Right lobe of liver (tissue), 6 donors: ENCODE measurements around the gene KIR2DL1. TPM values are rescaled to one million over a fixed set of nuclear protein-coding genes. Genes with fewer than 3 reads are reported as not detected.
A peak's percentile ranks its signal among the peaks of the same experiment; 100 is the strongest.

Experiments
- ATAC-seq, 4 donors: fragments of 200-7000 bp; cut with Tn5 transposase; one replicate each; pipeline ENCODE4 v1.9.1; 2020; ENCODE audit warnings: mild to moderate bottlenecking in 4 of 4, moderate library complexity in 4 of 4
- DNase-seq, 3 donors: peaks; one replicate each; pipeline ENCODE4 v3.0.0-alpha.2; 2020
- H3K27ac ChIP-seq, 3 donors: fragments of 200-600 bp; one replicate each; pipeline ENCODE4 v1.8.0; 2022
- H3K27me3 ChIP-seq, 2 donors: fragments of 200-600 bp; one replicate each; pipeline ENCODE4 v1.8.0; 2022
- H3K36me3 ChIP-seq, 4 donors: fragments of 200-600 bp; sonication (generic) in 1 of 4; one replicate each; pipeline versions ENCODE4 v1.5.1 to v1.8.0; 2017 to 2022; ENCODE audit warnings: control low read depth in 1 of 4
- H3K4me1 ChIP-seq, 4 donors: fragments of 200-600 bp; sonication (generic) in 1 of 4; one replicate each; pipeline versions ENCODE4 v1.5.1 to v1.8.0; 2017 to 2022; ENCODE audit warnings: control low read depth in 1 of 4
- H3K4me3 ChIP-seq, 3 donors: fragments of 200-600 bp; one replicate each; pipeline ENCODE4 v1.8.0; 2022
- H3K9me3 ChIP-seq, 4 donors: fragments of 200-600 bp; sonication (generic) in 1 of 4; one replicate each; pipeline versions ENCODE4 v1.5.1 to v1.8.0; 2017 to 2022; ENCODE audit warnings: control low read depth in 1 of 4
- CTCF ChIP-seq, 4 donors: fragments of 200-600 bp in 3 of 4; fragments of 450-650 bp in 1 of 4; IDR thresholded peaks; one replicate each; pipeline versions ENCODE4 v1.5.1 to v1.8.0; 2016 to 2022; ENCODE audit warnings: antibody characterized with exemption in 4 of 4, mild to moderate bottlenecking in 2 of 4
- POLR2A ChIP-seq: fragments of 450-650 bp; IDR thresholded peaks from one replicate; pipeline ENCODE4 v1.6.1; 2017; ENCODE audit warnings: antibody characterized with exemption, mild to moderate bottlenecking
- WGBS: methylation state at CpG from one replicate; pipeline ENCODE4 v1.1.6; 2018; ENCODE audit warnings: low coverage, low lambda C conversion rate; ENCODE audit not compliant: insufficient coverage; ENCODE audit errors: missing lambda C conversion rate; 5-methylcytosine and 5-hydroxymethylcytosine counted together
- intact Hi-C, 2 donors: fragments of 100-400 bp; cut with DNase I; formaldehyde crosslinking; loops; one replicate each; pipeline versions ENCODE4 v1.11.2 to v1.14.1; 2022
- total RNA-seq, 6 experiments: library from RNA; depleted of rRNA in 2 of 6; stranded (reverse); fragments of >200 nt in 2 of 6; fragmentation: NEBNext Ultra II Directional in 3 of 6; extraction: Animal tissue kit (Norgen Biotek cat#: 25700) in 3 of 6; gene quantifications; one replicate each; pipeline versions ENCODE4 v1.1.0 to v1.2.4, GENCODE V29; 2016 to 2023
- donor health status: DM: no; HTN: yes; CAD: no.
- donor health status: DM: no; HTN: no; CAD: no.
- donor health status: DM: no; HTN: no; CAD: no.
- donor health status: DM: no; HTN: yes; CAD: no.
- donor health status: DM: no; HTN: yes; CAD: no.

KIR2DL1 gene
- total RNA-seq, 6 experiments from 2014 or later, result 0.18 TPM; not detected in 5

DNA sequence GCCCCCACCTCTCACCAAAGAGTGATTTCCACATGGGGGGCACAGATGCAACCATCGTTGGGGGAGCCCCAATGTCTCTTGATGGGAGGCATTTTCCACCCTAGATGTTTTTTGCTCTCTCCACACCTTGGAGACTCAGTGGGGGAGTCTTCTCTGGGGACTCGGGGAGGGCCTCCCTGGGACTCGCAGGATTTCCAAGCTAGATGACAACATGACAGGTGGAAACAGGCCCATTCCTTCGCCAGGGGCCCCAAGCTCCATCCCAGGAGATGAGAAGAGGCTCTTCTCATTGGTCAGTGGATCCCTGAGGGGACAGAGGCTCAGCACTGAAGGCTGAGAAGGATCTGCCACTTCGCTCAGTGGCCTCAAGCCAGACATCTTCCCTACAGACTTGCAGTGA is 21.1 kb downstream of the KIR2DL1 start:
- H3K27me3 ChIP-seq, result no peaks in the 10 kb centered on the region
- no peak overlapping the region for H3K27ac ChIP-seq
- TF ChIP-seq CTCF (IDR thresholded peaks at IDR 0.05), result no peak
- TF ChIP-seq POLR2A, result no peak
- WGBS, result no CpG with 5 or more reads among the region's 5 CpGs
- no peak overlapping the region for H3K4me3 ChIP-seq
- no peaks in the 10 kb centered on the region for H3K4me1 ChIP-seq
- no peaks in the 10 kb centered on the region for H3K9me3 ChIP-seq
- intact Hi-C loops, result no loop called here
- ATAC-seq, result no peak
- H3K36me3 ChIP-seq, result no peaks in the 10 kb centered on the region
- no peak for DNase-seq

DNA sequence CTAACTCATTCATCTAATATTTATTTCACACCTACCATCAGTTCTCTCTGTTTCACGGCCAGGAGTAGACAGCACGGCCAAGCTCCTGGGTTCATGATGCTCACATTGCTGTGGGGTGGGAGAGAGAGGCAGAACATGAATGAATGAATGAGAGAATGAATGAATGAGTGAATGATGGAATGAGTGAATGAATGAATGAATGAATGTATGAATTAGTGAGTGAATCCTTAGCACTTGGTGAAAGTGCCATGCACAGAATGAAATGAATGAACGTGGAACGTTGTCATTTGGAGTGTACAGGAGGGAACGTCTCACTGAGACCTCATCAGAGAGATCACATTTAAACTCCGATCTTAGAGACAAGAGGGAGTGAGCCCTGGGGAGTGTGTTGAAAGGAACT is 21.9 kb downstream of the KIR2DL1 start:
- 65% methylated on average over 6 of the region's 6 CpGs for WGBS
- intact Hi-C loops, result no loop called here
- ATAC-seq (no peak), DNase-seq (no peak)
- Histone ChIP-seq H3K36me3 (no peaks in the 10 kb centered on the region), H3K27ac (no peak overlapping the region), H3K27me3 (no peaks in the 10 kb centered on the region), H3K4me1 (no peaks in the 10 kb centered on the region), H3K9me3 (no peaks in the 10 kb centered on the region), H3K4me3 (no peak overlapping the region)
- TF ChIP-seq POLR2A (no peak), CTCF (IDR thresholded peaks at IDR 0.05) (no peak)

- no peaks in the 10 kb centered on the region for H3K36me3 ChIP-seq
- peak overlapping the region in 1 of 3 donors; percentile 21 for H3K4me3 ChIP-seq
- intact Hi-C loops, result no loop called here
- H3K9me3 ChIP-seq, result no peaks in the 10 kb centered on the region
- WGBS, result 28% methylated on average over 8 of the region's 8 CpGs
- peak overlapping the region in 2 of 3 donors; percentile 9 to 21 for H3K27ac ChIP-seq
- peak; percentile 57 to 74 (median 70) for ATAC-seq
- no peaks in the 10 kb centered on the region for H3K27me3 ChIP-seq
- no peaks in the 10 kb centered on the region for H3K4me1 ChIP-seq
- DNase-seq, result no peak
- TF ChIP-seq POLR2A (no peak), CTCF (IDR thresholded peaks at IDR 0.05) (no peak)
Measured at GRCh38 chr19:54792814-54793213, 23.2 kb downstream of the KIR2DL1 start.

DNA sequence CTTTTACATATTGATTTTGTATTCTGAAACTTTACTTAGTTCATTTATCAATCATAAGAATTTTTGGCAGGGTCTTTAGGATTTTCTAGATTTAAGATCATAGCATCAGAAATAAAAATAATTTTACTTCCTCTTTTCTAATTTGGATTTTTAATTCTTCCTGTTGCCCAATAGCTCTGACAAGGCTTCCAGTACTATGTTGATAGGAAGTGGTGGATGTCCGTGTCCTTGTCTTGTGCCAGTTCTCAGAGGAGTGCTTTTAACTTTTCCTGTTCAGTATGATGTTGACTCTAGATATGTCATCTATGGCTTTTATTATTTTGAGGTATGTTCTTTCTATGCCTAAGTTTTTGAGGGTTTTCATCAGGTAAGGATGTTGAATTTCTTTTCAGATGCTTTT is 26.2 kb downstream of the KIR2DL1 start:
- WGBS, result 0% methylated on average over 1 of the region's 1 CpG
- intact Hi-C loops, result no loop called here

More for the DNA sequence above, 26.2 kb downstream of the KIR2DL1 start:
- Histone ChIP-seq H3K36me3 (no peaks in the 10 kb centered on the region), H3K27me3 (no peaks in the 10 kb centered on the region), H3K9me3 (no peaks in the 10 kb centered on the region), H3K4me1 (no peaks in the 10 kb centered on the region), H3K4me3 (no peak overlapping the region), H3K27ac (no peak overlapping the region)
- ATAC-seq (peak; percentile 35 to 47 (median 39)), DNase-seq (no peak)
- TF ChIP-seq CTCF (IDR thresholded peaks at IDR 0.05), result no peak
- no peak for TF ChIP-seq POLR2A
